Activated CD4-positive, alpha-beta memory T cell treated with anti-CD3 and anti-CD28 coated beads for 36 hours (primary cell): ENCODE data around the gene UBXN7. TPM values are rescaled to one million over a fixed set of nuclear protein-coding genes. Genes with fewer than 3 reads are reported as not detected.
"Not testable (repeated sequence)": the region's sequence is repeated elsewhere in the genome, so short reads cannot be mapped to it uniquely, and the experiment has no call there.

ENCODE experiments used
- CTCF ChIA-PET: fragments of 350-600 bp; sonication (Branson Sonifier 250); formaldehyde crosslinking; loops from one replicate; lab custom pipeline; 2021; ENCODE audit warnings: antibody characterized with exemption, inconsistent platforms; lab: Charles Lee
- POLR2A ChIA-PET: fragments of 350-600 bp; sonication (Branson Sonifier 250); formaldehyde crosslinking; loops from one replicate; lab custom pipeline; 2021; ENCODE audit warnings: antibody characterized with exemption; lab: Charles Lee
- DNase-seq: peaks from one replicate; pipeline ENCODE4 v3.0.0-alpha.2; 2020
- H3K27ac Mint-ChIP-seq: one replicate; pipeline ENCODE4 v1.8.0; 2021; ENCODE audit warnings: mixed read lengths
- H3K27me3 Mint-ChIP-seq: one replicate; pipeline ENCODE4 v1.8.0; 2021; ENCODE audit warnings: mixed read lengths
- H3K36me3 Mint-ChIP-seq: one replicate; pipeline ENCODE4 v1.8.0; 2021; ENCODE audit warnings: mixed read lengths
- H3K4me1 Mint-ChIP-seq: one replicate; pipeline ENCODE4 v1.8.0; 2021; ENCODE audit warnings: low read depth, mixed read lengths
- H3K4me3 Mint-ChIP-seq: one replicate; pipeline ENCODE4 v1.8.0; 2021; ENCODE audit warnings: mild to moderate bottlenecking, mixed read lengths
- H3K9me3 Mint-ChIP-seq: one replicate; pipeline ENCODE4 v1.8.0; 2021; ENCODE audit warnings: mixed read lengths
- intact Hi-C: fragments of 100-400 bp; cut with micrococcal nuclease; formaldehyde crosslinking; loops from one replicate; pipeline ENCODE4 v1.15.1; 2023
- total RNA-seq, 2 experiments: library from RNA; stranded (reverse); gene quantifications; one replicate each; pipeline ENCODE4 v1.2.3, GENCODE V29; 2021

The UBXN7 gene, protein sequence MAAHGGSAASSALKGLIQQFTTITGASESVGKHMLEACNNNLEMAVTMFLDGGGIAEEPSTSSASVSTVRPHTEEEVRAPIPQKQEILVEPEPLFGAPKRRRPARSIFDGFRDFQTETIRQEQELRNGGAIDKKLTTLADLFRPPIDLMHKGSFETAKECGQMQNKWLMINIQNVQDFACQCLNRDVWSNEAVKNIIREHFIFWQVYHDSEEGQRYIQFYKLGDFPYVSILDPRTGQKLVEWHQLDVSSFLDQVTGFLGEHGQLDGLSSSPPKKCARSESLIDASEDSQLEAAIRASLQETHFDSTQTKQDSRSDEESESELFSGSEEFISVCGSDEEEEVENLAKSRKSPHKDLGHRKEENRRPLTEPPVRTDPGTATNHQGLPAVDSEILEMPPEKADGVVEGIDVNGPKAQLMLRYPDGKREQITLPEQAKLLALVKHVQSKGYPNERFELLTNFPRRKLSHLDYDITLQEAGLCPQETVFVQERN
- 10 to 100 TPM; 58.1 to 61.1 TPM for total RNA-seq

GRCh38 chr3:196432137-196432879, at the start of gene UBXN7:
TSS of gene UBXN7 (minus strand) at chr3:196432427. CDS start at chr3:196432399, 28 bp downstream.
- ChIA-PET CTCF (interaction anchor here (0.9 to 1.2 kb wide), 3 partner anchors 12 to 90 kb away, joined by 3 read pairs; no protein-coding TSS in a partner anchor), POLR2A (interaction anchor here (0.6 to 2.2 kb wide), 7 partner anchors 9 to 209 kb away, joined by 3 to 11 read pairs (median 3); no protein-coding TSS in a partner anchor)
- H3K27ac Mint-ChIP-seq, result peak within 1 kb of the TSS; percentile 90
- H3K27me3 Mint-ChIP-seq, result no peaks in the 10 kb centered on the region
- H3K4me1 Mint-ChIP-seq, result peaks cover 13% of the 10 kb centered on the region
- peak; percentile 98 for DNase-seq
- peak within 1 kb of the TSS; percentile 75 for H3K4me3 Mint-ChIP-seq
- intact Hi-C loops, result loop anchor here (1.0 to 5.0 kb wide), 4 partner anchors 70 to 158 kb away; partner anchors contain the start of genes DYNLT2B, FBXO45 and WDR53
- H3K36me3 Mint-ChIP-seq, result peaks cover 3% of the 10 kb centered on the region
- H3K9me3 Mint-ChIP-seq, result no peaks in the 10 kb centered on the region

GRCh38 chr3:196477678-196478077, 45.5 kb upstream of the UBXN7 start:
- ChIA-PET CTCF (interaction anchor here (1.3 kb wide), 1 partner anchor 10 kb away, joined by 4 read pairs; no protein-coding TSS in a partner anchor), POLR2A (no interaction called here)
- intact Hi-C loops, result no loop called here
- Mint-ChIP-seq H3K27ac (no peak overlapping the region), H3K36me3 (peaks cover 27% of the 10 kb centered on the region), H3K9me3 (no peaks in the 10 kb centered on the region), H3K27me3 (no peaks in the 10 kb centered on the region), H3K4me3 (no peak overlapping the region), H3K4me1 (no peaks in the 10 kb centered on the region)
- no peak for DNase-seq

GRCh38 chr3:196472286-196472685, 40.1 kb upstream of the UBXN7 start:
- Mint-ChIP-seq H3K4me3 (no peak overlapping the region), H3K27me3 (no peaks in the 10 kb centered on the region), H3K36me3 (peaks cover 28% of the 10 kb centered on the region), H3K27ac (no peak overlapping the region), H3K9me3 (no peaks in the 10 kb centered on the region), H3K4me1 (peaks cover 15% of the 10 kb centered on the region)
- intact Hi-C loops, result no loop called here
- DNase-seq, result peak; percentile 31
- CTCF ChIA-PET, result interaction anchor here (2.1 kb wide), 1 partner anchor 15 kb away, joined by 8 read pairs; no protein-coding TSS in a partner anchor
- POLR2A ChIA-PET, result interaction anchor here (0.9 kb wide), 1 partner anchor 155 kb away, joined by 4 read pairs; no protein-coding TSS in a partner anchor

- H3K27me3 Mint-ChIP-seq, result no peaks in the 10 kb centered on the region
- ChIA-PET CTCF (interaction anchor here (0.6 to 1.1 kb wide), 2 partner anchors 14 to 18 kb away, joined by 3 to 4 read pairs; no protein-coding TSS in a partner anchor), POLR2A (no interaction called here)
- H3K9me3 Mint-ChIP-seq, result no peaks in the 10 kb centered on the region
- no peak overlapping the region for H3K27ac Mint-ChIP-seq
- peaks cover 15% of the 10 kb centered on the region for H3K4me1 Mint-ChIP-seq
- peaks cover 28% of the 10 kb centered on the region for H3K36me3 Mint-ChIP-seq
- no peak for DNase-seq
- no peak overlapping the region for H3K4me3 Mint-ChIP-seq
- intact Hi-C loops, result no loop called here
Observed at GRCh38 chr3:196471551-196471950, 39.3 kb upstream of the UBXN7 start.

DNA sequence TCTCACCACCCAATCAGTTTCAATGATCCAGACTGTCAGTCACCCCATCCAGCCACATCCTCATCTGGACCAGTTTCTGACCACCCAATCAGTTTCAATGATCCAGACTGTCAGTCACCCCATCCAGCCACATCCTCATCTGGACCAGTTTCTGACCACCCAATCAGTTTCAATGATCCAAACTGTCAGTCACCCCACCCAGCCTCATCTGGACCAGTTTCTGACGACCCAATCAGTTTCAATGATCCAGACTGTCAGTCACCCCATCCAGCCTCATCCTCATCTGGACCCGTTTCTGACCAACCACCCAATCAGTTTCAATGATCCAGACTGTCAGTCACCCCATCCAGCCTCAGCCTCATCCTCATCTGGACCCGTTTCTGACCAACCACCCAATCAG, 38.0 kb upstream of the UBXN7 start:
- DNase-seq, POLR2A ChIA-PET, H3K27ac Mint-ChIP-seq, H3K4me3 Mint-ChIP-seq, CTCF ChIA-PET, H3K27me3 Mint-ChIP-seq, H3K9me3 Mint-ChIP-seq, intact Hi-C loops: not testable (repeated sequence)
- peaks cover 15% of the 10 kb centered on the region for H3K4me1 Mint-ChIP-seq
- peaks cover 26% of the 10 kb centered on the region for H3K36me3 Mint-ChIP-seq

GRCh38 chr3:196463804-196464203, 31.6 kb upstream of the UBXN7 start:
- POLR2A ChIA-PET, result interaction anchor here (0.6 kb wide), 1 partner anchor 56 kb away, joined by 3 read pairs; no protein-coding TSS in a partner anchor

GRCh38 chr3:196463478-196463756, 31.2 kb upstream of the UBXN7 start:
- intact Hi-C loops, result no loop called here
- peaks cover 13% of the 10 kb centered on the region for H3K9me3 Mint-ChIP-seq
- peaks cover 10% of the 10 kb centered on the region for H3K36me3 Mint-ChIP-seq
- ChIA-PET CTCF (no interaction called here), POLR2A (interaction anchor here (0.6 kb wide), 1 partner anchor 56 kb away, joined by 3 read pairs; no protein-coding TSS in a partner anchor)
- H3K27me3 Mint-ChIP-seq, result no peaks in the 10 kb centered on the region
- H3K4me1 Mint-ChIP-seq, result peaks cover 16% of the 10 kb centered on the region
- H3K27ac Mint-ChIP-seq, result no peak overlapping the region
- H3K4me3 Mint-ChIP-seq, result no peak overlapping the region
- no peak for DNase-seq

More at GRCh38 chr3:196463804-196464203, 31.6 kb upstream of the UBXN7 start:
- intact Hi-C loops, result no loop called here
- Mint-ChIP-seq H3K9me3 (peaks cover 13% of the 10 kb centered on the region), H3K36me3 (peaks cover 10% of the 10 kb centered on the region), H3K27me3 (no peaks in the 10 kb centered on the region), H3K4me1 (peaks cover 16% of the 10 kb centered on the region), H3K27ac (no peak overlapping the region), H3K4me3 (no peak overlapping the region)
- CTCF ChIA-PET, result interaction anchor here (0.6 kb wide), 1 partner anchor 391 kb away, joined by 4 read pairs; no protein-coding TSS in a partner anchor
- no peak for DNase-seq

DNA sequence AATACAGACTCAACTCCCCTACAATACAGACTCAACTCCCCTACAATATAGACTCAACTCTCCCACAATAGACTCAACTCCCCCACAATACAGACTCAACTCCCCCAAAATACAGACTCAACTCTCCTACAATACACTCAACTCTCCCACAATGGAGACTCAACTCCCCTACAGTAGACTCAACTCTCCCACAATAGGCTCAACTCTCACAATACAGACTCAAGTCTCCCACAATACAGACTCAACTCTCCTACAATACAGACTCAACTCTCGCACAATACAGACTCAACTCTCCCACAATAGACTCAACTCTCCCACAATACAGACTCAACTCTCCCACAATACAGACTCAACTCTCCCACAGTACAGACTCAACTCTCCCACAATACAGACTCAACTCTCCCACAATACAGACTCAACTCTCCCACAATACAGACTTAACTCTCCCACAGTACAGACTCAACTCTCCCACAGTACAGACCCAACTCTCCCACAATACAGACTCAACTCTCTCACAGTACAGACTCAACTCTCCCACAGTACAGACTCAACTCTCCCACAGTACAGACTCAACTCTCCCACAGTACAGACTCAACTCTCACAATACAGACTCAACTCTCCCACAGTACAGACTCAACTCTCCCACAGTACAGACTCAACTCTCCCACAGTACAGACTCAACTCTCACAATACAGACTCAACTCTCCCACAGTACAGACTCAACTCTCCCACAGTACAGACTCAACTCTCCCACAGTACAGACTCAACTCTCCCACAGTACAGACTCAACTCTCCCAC, 30.7 kb upstream of the UBXN7 start:
- H3K4me1 Mint-ChIP-seq, result peaks cover 18% of the 10 kb centered on the region
- peaks cover 13% of the 10 kb centered on the region for H3K9me3 Mint-ChIP-seq
- H3K27ac Mint-ChIP-seq, intact Hi-C loops, H3K36me3 Mint-ChIP-seq, POLR2A ChIA-PET, DNase-seq, CTCF ChIA-PET, H3K27me3 Mint-ChIP-seq, H3K4me3 Mint-ChIP-seq: not testable (repeated sequence)

DNA sequence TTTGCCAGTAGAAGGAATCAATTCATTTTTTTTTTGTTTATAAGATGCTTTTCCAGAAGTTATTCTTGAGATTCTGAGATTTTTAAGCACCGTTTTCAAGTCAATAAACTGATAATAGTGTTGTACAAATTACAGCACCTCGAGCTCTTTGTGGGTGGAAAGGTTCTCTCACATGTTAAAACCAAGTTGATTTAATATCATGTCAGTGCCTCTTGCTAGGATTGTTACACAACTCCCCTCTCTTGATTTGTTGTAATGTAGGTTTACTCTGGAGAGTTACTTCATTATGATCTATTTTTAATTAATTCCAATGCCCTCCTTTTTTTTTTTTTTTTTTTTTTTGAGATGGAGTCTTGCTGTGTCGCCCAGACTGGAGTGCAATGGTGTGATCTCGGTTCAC, 25.8 kb upstream of the UBXN7 start:
- Mint-ChIP-seq H3K27me3 (no peaks in the 10 kb centered on the region), H3K4me1 (peaks cover 21% of the 10 kb centered on the region), H3K4me3 (no peak overlapping the region), H3K9me3 (peaks cover 7% of the 10 kb centered on the region), H3K27ac (no peak overlapping the region), H3K36me3 (peaks cover 2% of the 10 kb centered on the region)
- ChIA-PET CTCF (interaction anchor here (0.7 to 1.1 kb wide), 3 partner anchors 9 to 204 kb away, joined by 3 to 4 read pairs (median 3); no protein-coding TSS in a partner anchor), POLR2A (interaction anchor here (1.1 kb wide), 1 partner anchor 35 kb away, joined by 3 read pairs; no protein-coding TSS in a partner anchor)
- no peak for DNase-seq
- intact Hi-C loops, result no loop called here

DNA sequence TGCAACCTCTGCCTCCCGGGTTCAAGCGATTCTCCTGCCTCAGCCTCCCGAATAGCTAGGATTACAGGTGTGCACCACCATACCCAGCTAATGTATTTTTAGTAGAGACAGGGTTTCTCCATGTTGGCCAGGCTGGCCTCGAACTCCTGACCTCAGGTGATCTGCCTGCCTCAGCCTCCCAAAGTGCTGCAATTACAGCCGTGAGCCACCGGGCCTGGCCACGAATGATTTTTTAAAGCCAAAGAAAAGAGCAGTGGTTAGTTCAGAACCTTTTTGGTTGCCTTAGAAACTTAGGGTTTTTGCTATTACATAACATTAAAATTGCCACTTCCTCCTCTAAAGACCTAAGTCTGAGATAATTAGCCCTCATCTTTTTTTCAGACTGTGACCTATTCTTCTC, 25.2 kb upstream of the UBXN7 start:
- H3K9me3 Mint-ChIP-seq, result not testable (repeated sequence)
- CTCF ChIA-PET, result interaction anchor here (0.7 to 1.1 kb wide), 2 partner anchors 9 to 204 kb away, joined by 3 to 4 read pairs; no protein-coding TSS in a partner anchor

DNA sequence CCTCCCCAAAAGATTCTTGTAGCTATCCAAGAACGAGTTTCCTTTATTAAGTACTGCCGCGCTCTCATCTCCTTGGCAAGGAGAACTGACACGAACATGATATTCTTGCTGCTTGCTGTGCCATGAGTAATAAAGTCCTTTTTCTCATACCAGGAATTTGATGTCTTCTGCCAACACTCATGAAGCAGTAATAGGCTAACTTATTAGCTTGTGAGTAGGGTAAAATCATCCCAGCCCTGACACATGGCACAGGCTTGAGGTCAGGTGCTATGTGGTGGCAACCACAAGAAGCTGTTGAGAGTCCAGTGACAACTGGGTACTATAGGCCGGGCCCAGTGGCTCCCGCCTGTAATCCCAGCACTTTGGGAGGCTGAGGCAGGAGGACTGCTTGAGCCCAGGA, 22.7 kb upstream of the UBXN7 start:
- peaks cover 2% of the 10 kb centered on the region for H3K36me3 Mint-ChIP-seq
- H3K27me3 Mint-ChIP-seq, result no peaks in the 10 kb centered on the region
- POLR2A ChIA-PET, result no interaction called here
- no peak overlapping the region for H3K27ac Mint-ChIP-seq
- intact Hi-C loops, result no loop called here
- H3K4me3 Mint-ChIP-seq, result no peak overlapping the region
- DNase-seq, result no peak
- H3K4me1 Mint-ChIP-seq, result peaks cover 10% of the 10 kb centered on the region
- no peaks in the 10 kb centered on the region for H3K9me3 Mint-ChIP-seq
- CTCF ChIA-PET, result no interaction called here

More for the DNA sequence above, 25.2 kb upstream of the UBXN7 start:
- H3K27ac Mint-ChIP-seq, H3K4me3 Mint-ChIP-seq, H3K27me3 Mint-ChIP-seq, H3K36me3 Mint-ChIP-seq, intact Hi-C loops, POLR2A ChIA-PET: not testable (repeated sequence)
- DNase-seq, result peak; percentile 22
- H3K4me1 Mint-ChIP-seq, result peaks cover 21% of the 10 kb centered on the region
